Astrocyte (in vitro differentiated cells and primary cell): ENCODE data around the gene IMMP2L.

Source experiments
- EZH2 ChIP-seq: IDR thresholded peaks from 2 replicates; pipeline ENCODE4 v1.6.1; 2012; ENCODE audit warnings: mild to moderate bottlenecking, low read length, inconsistent platforms; ENCODE audit not compliant: insufficient read depth
- TF ChIP-seq, protein P1 (sequence below): IDR thresholded peaks from 2 replicates; pipeline ENCODE4 v1.5.1; 2011; ENCODE audit warnings: low read depth, mild to moderate bottlenecking, inconsistent platforms, low read length, moderate library complexity; ENCODE audit not compliant: insufficient read depth

DNA sequence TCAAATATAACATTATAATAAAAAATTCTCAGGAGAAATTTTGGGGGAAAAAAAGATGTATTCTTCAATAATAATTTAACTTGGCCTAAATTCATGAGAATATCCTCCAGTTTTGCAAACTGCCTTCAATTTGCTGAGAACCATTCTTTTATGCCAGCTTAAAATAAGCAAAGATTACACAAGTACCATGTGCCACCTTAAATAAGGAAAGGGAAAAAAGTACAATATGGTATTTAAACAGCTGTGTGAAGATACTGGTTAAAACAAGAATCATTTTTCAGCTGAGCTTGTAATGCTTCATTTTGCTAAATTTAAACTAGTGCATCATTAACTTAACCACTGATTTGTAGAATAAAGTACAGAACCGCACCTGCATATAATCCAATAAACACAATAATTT is 253.6 kb downstream of the IMMP2L start:
- TF ChIP-seq, protein P1, sequence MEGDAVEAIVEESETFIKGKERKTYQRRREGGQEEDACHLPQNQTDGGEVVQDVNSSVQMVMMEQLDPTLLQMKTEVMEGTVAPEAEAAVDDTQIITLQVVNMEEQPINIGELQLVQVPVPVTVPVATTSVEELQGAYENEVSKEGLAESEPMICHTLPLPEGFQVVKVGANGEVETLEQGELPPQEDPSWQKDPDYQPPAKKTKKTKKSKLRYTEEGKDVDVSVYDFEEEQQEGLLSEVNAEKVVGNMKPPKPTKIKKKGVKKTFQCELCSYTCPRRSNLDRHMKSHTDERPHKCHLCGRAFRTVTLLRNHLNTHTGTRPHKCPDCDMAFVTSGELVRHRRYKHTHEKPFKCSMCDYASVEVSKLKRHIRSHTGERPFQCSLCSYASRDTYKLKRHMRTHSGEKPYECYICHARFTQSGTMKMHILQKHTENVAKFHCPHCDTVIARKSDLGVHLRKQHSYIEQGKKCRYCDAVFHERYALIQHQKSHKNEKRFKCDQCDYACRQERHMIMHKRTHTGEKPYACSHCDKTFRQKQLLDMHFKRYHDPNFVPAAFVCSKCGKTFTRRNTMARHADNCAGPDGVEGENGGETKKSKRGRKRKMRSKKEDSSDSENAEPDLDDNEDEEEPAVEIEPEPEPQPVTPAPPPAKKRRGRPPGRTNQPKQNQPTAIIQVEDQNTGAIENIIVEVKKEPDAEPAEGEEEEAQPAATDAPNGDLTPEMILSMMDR: no peak
- no peak for TF ChIP-seq EZH2
